Type B pancreatic cell (in vitro differentiated cells): ENCODE results near the gene WIZ. TPM values are rescaled to one million over a fixed set of nuclear protein-coding genes. Genes with fewer than 3 reads are reported as not detected.

Experiments
- DNase-seq: peaks from one replicate; pipeline ENCODE4 v3.0.0; 2021; ENCODE audit warnings: mixed read lengths; ENCODE audit not compliant: unreplicated experiment; ENCODE audit errors: extremely low spot score
- H3K27ac Mint-ChIP-seq: 2 replicates; pipeline ENCODE4 v1.8.0; 2021; ENCODE audit warnings: mild to moderate bottlenecking, mixed read lengths
- H3K27me3 Mint-ChIP-seq: 2 replicates; pipeline ENCODE4 v1.8.0; 2021; ENCODE audit warnings: mixed read lengths
- H3K36me3 Mint-ChIP-seq: 2 replicates; pipeline ENCODE4 v1.8.0; 2021; ENCODE audit warnings: mixed read lengths
- H3K4me1 Mint-ChIP-seq: one replicate; pipeline ENCODE4 v1.8.0; 2021; ENCODE audit warnings: mixed read lengths; ENCODE audit not compliant: unreplicated experiment
- H3K4me3 Mint-ChIP-seq: 2 replicates; pipeline ENCODE4 v1.8.0; 2021; ENCODE audit warnings: mild to moderate bottlenecking, mixed read lengths
- H3K9me3 Mint-ChIP-seq: 2 replicates; pipeline ENCODE4 v1.8.0; 2021; ENCODE audit warnings: mixed read lengths
- CTCF ChIP-seq: fragments of 200-600 bp; sonication (generic); conservative IDR thresholded peaks from 2 replicates; pipeline ENCODE4 v1.5.0; 2021; ENCODE audit warnings: antibody characterized with exemption, mild to moderate bottlenecking
- microRNA-seq: library from miRNA; unstranded; fragments of <30 nt; microRNA quantifications from one replicate; pipeline ENCODE4, GENCODE V29; 2020
- total RNA-seq: library from RNA; stranded (reverse); gene quantifications from 2 replicates; pipeline ENCODE4 v1.2.1, GENCODE V29; 2021; ENCODE audit warnings: low replicate concordance

Gene WIZ
- total RNA-seq, 1 donor from 2014 or later, result 45.8 TPM

GRCh38 chr19:15372891-15373301, 76.9 kb downstream of the WIZ start:
- Mint-ChIP-seq H3K36me3 (peaks cover 13% of the 10 kb centered on the region), H3K27me3 (no peaks in the 10 kb centered on the region), H3K4me3 (no peak overlapping the region), H3K27ac (peak overlapping the region; percentile 46), H3K9me3 (no peaks in the 10 kb centered on the region), H3K4me1 (peaks cover 11% of the 10 kb centered on the region)
- DNase-seq, result no peak
- no peak for TF ChIP-seq CTCF

- H3K4me3 Mint-ChIP-seq, result no peak overlapping the region
- no peaks in the 10 kb centered on the region for H3K9me3 Mint-ChIP-seq
- peaks cover 13% of the 10 kb centered on the region for H3K36me3 Mint-ChIP-seq
- H3K27ac Mint-ChIP-seq, result no peak overlapping the region
- no peak for TF ChIP-seq CTCF
- no peaks in the 10 kb centered on the region for H3K27me3 Mint-ChIP-seq
- peaks cover 8% of the 10 kb centered on the region for H3K4me1 Mint-ChIP-seq
- DNase-seq, result no peak
These were observed 77.3 kb downstream of the WIZ start for GRCh38 chr19:15372470-15372869.

GRCh38 chr19:15371786-15372380, 77.9 kb downstream of the WIZ start:
- DNase-seq, result no peak
- no peaks in the 10 kb centered on the region for H3K27me3 Mint-ChIP-seq
- H3K4me3 Mint-ChIP-seq, result no peak overlapping the region
- H3K9me3 Mint-ChIP-seq, result no peaks in the 10 kb centered on the region
- peaks cover 13% of the 10 kb centered on the region for H3K36me3 Mint-ChIP-seq
- TF ChIP-seq CTCF, result no peak
- H3K4me1 Mint-ChIP-seq, result peaks cover 4% of the 10 kb centered on the region
- no peak overlapping the region for H3K27ac Mint-ChIP-seq

- no peak overlapping the region for H3K27ac Mint-ChIP-seq
- peaks cover 13% of the 10 kb centered on the region for H3K36me3 Mint-ChIP-seq
These were observed 78.6 kb downstream of the WIZ start for GRCh38 chr19:15371119-15371518.

More at GRCh38 chr19:15371119-15371518, 78.6 kb downstream of the WIZ start:
- H3K4me1 Mint-ChIP-seq, result no peaks in the 10 kb centered on the region
- DNase-seq, result no peak
- H3K27me3 Mint-ChIP-seq, result no peaks in the 10 kb centered on the region
- H3K9me3 Mint-ChIP-seq, result no peaks in the 10 kb centered on the region
- H3K4me3 Mint-ChIP-seq, result no peak overlapping the region
- TF ChIP-seq CTCF, result no peak

Small RNA genes within 50 kb of the gene (microRNA-seq; reads per million reads assigned to microRNA genes)
- not detected for gene MIR1470

Other genes starting within 250 kb of the WIZ start
- 119 and 139 TPM in 2 replicates for gene NOTCH3, start 249.0 kb downstream of the WIZ start, total RNA-seq
- 5.1 and 9.4 TPM in 2 replicates for gene EPHX3, start 217.5 kb downstream of the WIZ start, total RNA-seq
- 108 and 123 TPM in 2 replicates for gene BRD4, start 117.4 kb downstream of the WIZ start, total RNA-seq
- 34.8 and 37.0 TPM in 2 replicates for gene AKAP8, start 70.2 kb downstream of the WIZ start, total RNA-seq
- 104 and 166 TPM in 2 replicates for gene AKAP8L, start 31.0 kb downstream of the WIZ start, total RNA-seq
- gene RASAL3, start 14.6 kb upstream of the WIZ start, total RNA-seq, result not detected in 2 replicates
- gene PGLYRP2, start 29.5 kb upstream of the WIZ start, total RNA-seq, result not detected in 2 replicates
- gene CYP4F22, start 58.6 kb upstream of the WIZ start, total RNA-seq, result not detected in 2 replicates
- gene CYP4F8, start 165.3 kb upstream of the WIZ start, total RNA-seq, result not detected in 2 replicates
- gene CYP4F3, start 190.9 kb upstream of the WIZ start, total RNA-seq, result 0.40 and 0.56 TPM in 2 replicates
- gene CYP4F12, start 223.1 kb upstream of the WIZ start, total RNA-seq, result 0.52 and 1.2 TPM in 2 replicates